Skin of body (tissue), 2 donors: Measurements from ENCODE around the gene PARP12. TPM values are rescaled to one million over a fixed set of nuclear protein-coding genes. Genes with fewer than 3 reads are reported as not detected.
A peak's percentile ranks its signal among the peaks of the same experiment; 100 is the strongest.

Experiments
- DNase-seq: peaks from one replicate; lab custom pipeline; 2025; lab: John Stamatoyannopoulos, UW
- total RNA-seq: library from RNA; depleted of rRNA; stranded (reverse); fragments of >200 nt; gene quantifications from one replicate; pipeline ENCODE4 v1.2.3, GENCODE V29; 2014

Gene PARP12
- total RNA-seq, 1 donor from 2014 or later = 20.7 TPM

DNA sequence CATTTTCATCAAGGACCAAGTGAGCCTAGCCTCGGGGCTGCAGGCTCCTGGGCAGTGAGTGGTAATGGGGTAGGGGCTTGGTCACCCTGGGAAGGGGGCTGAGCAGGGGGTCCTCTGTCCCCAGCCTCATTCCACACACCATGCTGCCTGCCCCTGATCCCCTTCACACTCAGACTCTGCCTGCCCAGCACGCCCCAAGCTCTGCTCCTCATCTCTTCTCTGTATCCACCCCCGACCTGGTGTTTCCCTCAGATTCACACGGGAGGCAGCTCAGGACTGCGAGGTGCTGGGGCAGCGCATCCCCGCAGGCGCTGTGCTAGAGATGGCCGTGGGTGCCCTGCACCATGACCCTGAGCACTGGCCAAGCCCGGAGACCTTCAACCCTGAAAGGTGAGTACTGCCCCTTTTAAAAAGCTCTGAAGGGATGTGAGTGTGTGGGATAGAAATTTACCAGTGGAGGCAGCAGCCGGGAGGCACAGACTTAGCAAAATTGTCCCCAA is 47.2 kb downstream of the PARP12 start:
- no peak for DNase-seq

- no peak for DNase-seq
Measured at GRCh38 chr7:140014123-140014522, 48.6 kb downstream of the PARP12 start.

DNA sequence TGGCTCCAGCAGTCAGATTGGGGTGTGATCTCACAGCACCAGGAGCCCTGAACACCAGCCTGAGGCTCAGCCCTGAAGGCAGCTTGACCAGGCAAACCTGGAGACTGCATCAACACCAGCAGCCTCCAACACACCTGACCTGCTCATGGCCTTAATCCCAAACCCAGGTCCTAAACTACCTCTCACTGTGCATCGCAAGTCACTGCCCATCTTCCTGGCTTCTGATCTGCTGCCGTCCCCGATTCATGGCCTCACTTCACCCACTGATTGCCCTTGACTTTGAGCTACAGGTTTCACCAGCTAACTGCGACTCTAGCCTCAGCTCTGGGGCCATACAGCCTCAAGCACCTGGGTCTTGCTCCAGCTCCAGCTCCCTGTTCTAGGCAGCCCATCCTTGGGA is 49.1 kb downstream of the PARP12 start:
- DNase-seq = no peak

GRCh38 chr7:140010194-140010895 is 52.4 kb downstream of the PARP12 start:
- no peak for DNase-seq

GRCh38 chr7:140009735-140010134 is 53.0 kb downstream of the PARP12 start:
- DNase-seq = no peak

- DNase-seq = no peak
Measured at GRCh38 chr7:140008755-140009610, 53.8 kb downstream of the PARP12 start.

DNA sequence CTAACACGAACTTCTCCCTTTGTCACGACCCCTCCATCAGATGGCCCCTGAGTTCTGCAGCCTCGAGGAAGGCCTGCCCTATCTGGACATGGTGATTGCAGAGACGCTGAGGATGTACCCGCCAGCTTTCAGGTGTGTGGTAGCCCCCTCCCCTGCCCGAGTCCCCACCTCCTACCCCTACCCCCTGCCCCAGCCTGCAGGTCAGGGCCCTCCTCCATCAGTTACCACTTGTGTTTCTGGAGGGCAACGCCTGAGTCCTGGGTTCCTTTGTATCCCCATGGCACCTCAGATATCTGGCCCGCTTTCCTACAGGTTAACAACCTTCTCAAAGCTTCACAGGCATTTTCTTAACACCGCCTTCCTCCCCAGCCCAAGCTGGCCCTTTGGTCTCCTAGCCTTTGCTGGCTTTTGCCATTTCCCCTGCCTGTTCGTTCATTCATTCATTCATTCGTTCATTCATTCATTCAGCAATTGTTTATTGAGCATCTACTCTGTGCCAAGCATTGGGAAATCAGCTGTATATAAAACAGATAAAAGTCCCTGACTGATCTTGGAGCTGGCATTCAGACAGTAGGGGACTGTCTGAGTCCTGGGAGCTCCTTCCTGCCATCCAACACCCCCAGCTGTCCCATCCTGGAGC is 55.6 kb downstream of the PARP12 start:
- DNase-seq = no peak

DNA sequence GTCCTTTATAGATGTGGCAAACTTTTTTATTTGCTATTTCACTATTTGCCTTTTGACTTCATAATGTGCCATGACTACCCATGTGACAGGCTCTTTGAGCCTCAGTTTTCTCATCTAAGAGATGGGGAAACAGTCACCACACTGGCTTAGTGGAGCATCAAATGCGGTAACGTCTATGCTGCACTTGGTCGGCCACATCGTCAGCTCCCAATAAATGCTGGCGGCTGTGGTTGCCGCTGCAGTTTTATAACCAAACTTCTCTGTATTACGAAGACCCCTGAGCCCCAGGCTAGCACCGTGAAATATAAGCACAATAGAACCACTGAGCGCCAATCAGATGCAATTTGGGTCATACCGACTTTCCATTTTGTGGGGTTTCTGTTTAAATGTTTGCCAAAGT is 56.2 kb downstream of the PARP12 start:
- DNase-seq = no peak

- no peak for DNase-seq
Measured at GRCh38 chr7:140005754-140006503, 56.8 kb downstream of the PARP12 start.

GRCh38 chr7:140005341-140005740 is 57.4 kb downstream of the PARP12 start:
- no peak for DNase-seq

- no peak for DNase-seq
Measured at GRCh38 chr7:140004672-140005071, 58.1 kb downstream of the PARP12 start.

DNA sequence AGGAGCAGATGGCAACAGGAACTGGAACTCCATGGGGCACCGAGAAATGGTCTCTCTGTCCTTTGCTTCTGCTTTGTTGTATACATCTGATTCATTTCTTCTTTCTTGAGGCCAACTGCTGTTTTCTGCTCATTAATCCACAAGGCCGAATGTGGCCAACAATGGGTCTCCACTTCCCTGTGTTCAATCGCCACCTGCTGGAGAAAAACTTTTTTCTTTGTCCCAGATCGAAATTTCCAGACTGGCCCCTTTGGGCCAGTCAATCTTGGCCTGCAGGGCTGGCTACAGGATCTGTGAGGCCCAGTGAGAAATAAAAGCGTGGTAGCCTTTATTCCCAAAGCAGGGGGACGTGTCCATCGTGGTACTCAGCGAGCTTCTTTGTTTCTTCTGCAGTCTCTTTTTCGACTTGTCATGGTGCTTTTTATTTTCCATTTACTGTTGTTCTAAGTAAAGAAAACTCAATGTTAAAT is 58.8 kb downstream of the PARP12 start:
- peak; percentile 26 for DNase-seq

DNA sequence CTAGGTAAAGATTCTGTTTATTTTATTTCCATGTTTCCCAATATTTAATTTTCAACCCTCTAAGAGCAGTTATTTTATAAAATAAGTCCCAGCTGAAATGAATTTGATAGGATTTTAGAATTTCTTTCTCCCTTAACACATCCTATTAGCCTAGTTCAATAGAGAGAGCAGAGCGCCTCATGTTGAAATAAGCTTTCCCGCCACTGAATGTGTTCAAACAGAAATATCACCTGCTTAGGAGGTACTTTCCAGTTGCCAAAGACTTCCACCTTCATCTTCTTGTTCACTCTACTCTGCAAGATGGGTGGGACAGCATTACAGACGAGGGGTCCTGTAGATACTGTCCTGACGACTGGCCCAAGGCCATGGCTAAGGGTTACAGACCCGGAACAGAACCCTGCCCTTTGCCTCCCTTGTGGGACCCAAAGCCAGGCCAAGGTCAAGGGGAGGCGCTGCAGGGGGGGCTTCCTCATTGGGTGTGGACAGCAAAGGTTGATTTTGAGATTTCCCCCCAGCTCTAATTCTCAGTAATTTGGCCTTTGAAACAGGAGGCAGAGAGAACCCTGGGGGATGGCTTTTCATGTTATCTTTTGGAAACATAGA is 62.0 kb downstream of the PARP12 start:
- no peak for DNase-seq

GRCh38 chr7:139999516-139999915 is 63.2 kb downstream of the PARP12 start:
- DNase-seq = no peak

- no peak for DNase-seq
Measured at GRCh38 chr7:139998572-139998971, 64.2 kb downstream of the PARP12 start.

DNA sequence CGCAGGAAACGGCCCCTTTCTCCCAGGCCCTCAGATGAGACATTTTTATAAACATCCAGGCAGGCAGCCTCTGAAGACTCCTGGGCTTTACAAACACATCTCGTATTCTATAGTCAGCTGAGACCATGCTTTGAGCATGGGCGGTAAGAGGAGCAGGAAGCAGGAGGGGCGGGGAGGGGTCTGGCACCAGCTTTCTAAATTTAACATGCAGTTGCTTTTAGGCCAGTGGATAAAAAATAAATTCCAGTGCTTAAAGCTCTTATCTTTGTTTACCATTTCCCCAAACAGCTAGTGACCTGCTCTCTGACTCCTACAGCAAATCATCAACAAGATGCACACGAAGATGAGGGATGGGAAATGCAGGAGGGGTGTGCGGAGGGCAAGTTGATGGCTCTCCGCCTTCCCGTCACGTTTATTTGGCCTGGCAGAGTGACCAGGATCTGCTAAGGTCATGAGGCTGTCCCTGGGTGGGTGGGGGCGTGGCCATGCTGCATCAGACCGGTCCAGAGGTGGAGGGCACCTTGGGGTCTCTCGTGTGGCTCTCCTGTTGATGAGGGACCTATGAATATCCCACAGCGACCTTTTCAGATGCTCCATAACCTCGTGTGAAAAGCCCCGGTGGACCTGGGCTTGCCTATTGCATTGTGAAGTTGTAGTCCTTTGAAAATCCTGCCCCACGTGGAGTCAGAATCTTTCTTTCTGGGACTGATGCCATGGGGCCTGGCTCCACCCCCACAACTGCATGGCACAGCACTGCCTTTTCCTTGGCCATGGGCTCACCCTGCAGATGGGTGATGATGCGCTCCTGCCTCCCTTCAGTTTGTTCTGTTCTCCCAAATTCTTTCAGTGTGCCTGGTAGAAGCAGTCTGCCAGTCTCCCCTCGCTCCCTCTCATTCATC is 67.5 kb downstream of the PARP12 start:
- DNase-seq = no peak

GRCh38 chr7:139994356-139994755 is 68.4 kb downstream of the PARP12 start:
- no peak for DNase-seq

GRCh38 chr7:139993592-139993991 is 69.2 kb downstream of the PARP12 start:
- DNase-seq = no peak

- DNase-seq = no peak
Measured at GRCh38 chr7:139993169-139993568, 69.6 kb downstream of the PARP12 start.
